GM23338 (cell line): ENCODE measurements around the gene LRP4. TPM values are rescaled to one million over a fixed set of nuclear protein-coding genes. Genes with fewer than 3 reads are reported as not detected.

Experiments used
- ATAC-seq: fragments of 200-7000 bp; cut with Tn5 transposase; 3 replicates; pipeline ENCODE4 v1.9.1; 2020
- DNase-seq: peaks from one replicate; pipeline ENCODE4 v3.0.0-alpha.2; 2015; ENCODE audit warnings: low spot score
- H2AFZ ChIP-seq: fragments of 200-600 bp; sonication (generic); 2 replicates; pipeline ENCODE4 v1.8.0; 2016; ENCODE audit warnings: antibody characterized with exemption, mild to moderate bottlenecking, moderate library complexity
- H3F3A ChIP-seq: fragments of 200-600 bp; sonication (generic); replicated peaks from 2 replicates; pipeline ENCODE4 v1.8.0; 2017; ENCODE audit warnings: antibody characterized with exemption, mixed run types, low read depth
- H3K27ac ChIP-seq: fragments of 200-600 bp; sonication (generic); 2 replicates; pipeline ENCODE4 v1.6.1; 2016; ENCODE audit warnings: low read depth
- H3K27me3 ChIP-seq: fragments of 200-600 bp; sonication (generic); 2 replicates; pipeline ENCODE4 v1.8.0; 2016; ENCODE audit warnings: mild to moderate bottlenecking, mixed run types, moderate library complexity; ENCODE audit not compliant: insufficient read depth
- H3K36me3 ChIP-seq: fragments of 200-600 bp; sonication (generic); 2 replicates; pipeline ENCODE4 v1.8.0; 2016; ENCODE audit warnings: mild to moderate bottlenecking; ENCODE audit not compliant: insufficient read depth
- H3K4me1 ChIP-seq: fragments of 200-600 bp; sonication (generic); 2 replicates; pipeline ENCODE4 v1.8.0; 2016; ENCODE audit warnings: mild to moderate bottlenecking, moderate library complexity; ENCODE audit not compliant: insufficient read depth
- H3K4me2 ChIP-seq: fragments of 200-600 bp; sonication (generic); 2 replicates; pipeline ENCODE4 v1.7.1; 2017; ENCODE audit warnings: mixed run types
- H3K4me3 ChIP-seq: fragments of 200-600 bp; sonication (generic); 2 replicates; pipeline ENCODE4 v1.6.1; 2016; ENCODE audit warnings: mixed run types
- H3K79me2 ChIP-seq: fragments of 200-600 bp; sonication (generic); replicated peaks from 2 replicates; pipeline ENCODE4 v1.8.0; 2017; ENCODE audit warnings: mild to moderate bottlenecking; ENCODE audit not compliant: insufficient read depth
- H3K9me2 ChIP-seq: fragments of 200-600 bp; sonication (generic); 2 replicates; pipeline ENCODE4 v1.8.0; 2017; ENCODE audit not compliant: insufficient read depth
- H4K20me1 ChIP-seq: fragments of 200-600 bp; sonication (generic); replicated peaks from 2 replicates; pipeline ENCODE4 v1.8.0; 2017; ENCODE audit warnings: mild to moderate bottlenecking; ENCODE audit not compliant: insufficient read depth
- H3K27ac Mint-ChIP-seq: 2 replicates; pipeline ENCODE4 v1.8.0; 2020; ENCODE audit warnings: inconsistent platforms, mild to moderate bottlenecking, moderate library complexity, mixed read lengths
- H3K27me3 Mint-ChIP-seq: 3 replicates; pipeline ENCODE4 v1.8.0; 2022; ENCODE audit warnings: low read depth, mild to moderate bottlenecking, moderate library complexity, mixed read lengths, inconsistent platforms; ENCODE audit not compliant: insufficient read depth, poor library complexity
- H3K36me3 Mint-ChIP-seq: 3 replicates; pipeline ENCODE4 v1.8.0; 2021; ENCODE audit warnings: low read depth, mild to moderate bottlenecking, inconsistent platforms, moderate library complexity, mixed read lengths
- H3K4me1 Mint-ChIP-seq: 3 replicates; pipeline ENCODE4 v1.8.0; 2020; ENCODE audit warnings: mild to moderate bottlenecking, inconsistent platforms, mixed read lengths
- H3K4me3 Mint-ChIP-seq: 3 replicates; pipeline ENCODE4 v1.8.0; 2021; ENCODE audit warnings: moderate library complexity, mild to moderate bottlenecking, inconsistent platforms, mixed read lengths
- H3K9me3 Mint-ChIP-seq: 3 replicates; pipeline ENCODE4 v1.8.0; 2020; ENCODE audit warnings: moderate library complexity, mild to moderate bottlenecking, inconsistent platforms, mixed read lengths
- CREB1 ChIP-seq: fragments of 250-450 bp; sonication (Bioruptor Pico); IDR thresholded peaks from 2 replicates; pipeline ENCODE4 v1.5.0; 2020; ENCODE audit warnings: low read depth, mild to moderate bottlenecking, moderate library complexity
- CTCF ChIP-seq, 2 experiments: fragments of 200-600 bp in 1 of 2; sonication (generic) in 1 of 2; conservative IDR thresholded peaks; 2 replicates each; pipeline versions ENCODE4 v1.5.1 to v1.6.1; 2016 to 2017; ENCODE audit warnings: antibody characterized with exemption in 2 of 2, low read depth in 2 of 2, mild to moderate bottlenecking in 2 of 2, moderate library complexity in 1 of 2
- EZH2 ChIP-seq: fragments of 200-600 bp; sonication (generic); IDR thresholded peaks from one replicate; pipeline ENCODE4 v1.8.0; 2017; ENCODE audit warnings: antibody characterized with exemption, mild to moderate bottlenecking, low read depth; ENCODE audit not compliant: unreplicated experiment
- JUNB ChIP-seq: IDR thresholded peaks from one replicate; pipeline ENCODE4 v1.6.1; 2016; ENCODE audit warnings: antibody characterized with exemption; ENCODE audit not compliant: unreplicated experiment
- NANOG ChIP-seq: IDR thresholded peaks from 2 replicates; pipeline ENCODE4 v1.6.1; 2016; ENCODE audit warnings: antibody characterized with exemption, borderline replicate concordance
- POLR2AphosphoS5 ChIP-seq: IDR thresholded peaks from 2 replicates; pipeline ENCODE4 v1.6.1; 2016; ENCODE audit warnings: antibody characterized with exemption, low read depth
- STAT1 ChIP-seq: IDR thresholded peaks from one replicate; pipeline ENCODE4 v1.6.1; 2016; ENCODE audit warnings: antibody characterized with exemption; ENCODE audit not compliant: unreplicated experiment
- ZNF114 ChIP-seq: fragments of 250-450 bp; sonication (Bioruptor Pico); IDR thresholded peaks from 2 replicates; pipeline ENCODE4 v1.5.0; 2020; ENCODE audit warnings: mild to moderate bottlenecking, moderate library complexity
- ZNF331 ChIP-seq: fragments of 250-450 bp; sonication (Bioruptor Pico); IDR thresholded peaks from 2 replicates; pipeline ENCODE4 v1.5.0; 2020; ENCODE audit warnings: low read depth, mild to moderate bottlenecking, moderate library complexity
- polyA plus RNA-seq: library from polyadenylated mRNA; unstranded; fragments of >200 nt; fragmentation: Nextera tagmentation; extraction: Ambion mirVana; gene quantifications from 2 replicates; pipeline ENCODE4 v1.2.1, GENCODE V29; 2016
- total RNA-seq: library from RNA; depleted of rRNA; stranded (reverse); fragments of >200 nt; shearing (Covaris generic); gene quantifications from 2 replicates; pipeline ENCODE4 v1.2.3, GENCODE V29; 2014
- TF ChIP-seq, protein P1 (sequence below): IDR thresholded peaks from one replicate; pipeline ENCODE4 v1.6.1; 2018; ENCODE audit warnings: antibody characterized with exemption; ENCODE audit not compliant: unreplicated experiment
- TF ChIP-seq, protein P2 (sequence below): fragments of 250-450 bp; sonication (Bioruptor Pico); IDR thresholded peaks from 2 replicates; pipeline ENCODE4 v1.5.0; 2020; ENCODE audit warnings: mild to moderate bottlenecking, moderate library complexity
- TF ChIP-seq, protein P3 (sequence below): IDR thresholded peaks from 2 replicates; pipeline ENCODE4 v1.6.1; 2016; ENCODE audit warnings: antibody characterized with exemption

Gene LRP4
- total and polyA plus RNA-seq, 2 experiments from 2014 or later = 6.0 to 18.4 TPM

- Histone ChIP-seq H3K4me2 (no peak overlapping the region), H3F3A (no peaks in the 10 kb centered on the region), H3K4me3 (no peak overlapping the region), H3K36me3 (peaks cover 31% of the 10 kb centered on the region; the same call in 1 of the 2 replicates), H3K27me3 (no peaks in the 10 kb centered on the region), H3K4me1 (no peaks in the 10 kb centered on the region), H3K79me2 (no peaks in the 10 kb centered on the region), H4K20me1 (no peaks in the 10 kb centered on the region; the same call in 1 of the 2 replicates), H2AFZ (no peak overlapping the region), H3K27ac (no peak overlapping the region), H3K9me2 (no peaks in the 10 kb centered on the region)
- TF ChIP-seq STAT1 (no peak), CTCF (conservative IDR thresholded peaks at IDR 0.05; ENCODE audit: low read depth in 2 of 2) (peak; percentile 89 to 93), EZH2 (no peak), ZNF114 (CRISPR knock-in tag) (no peak), JUNB (no peak), CREB1 (CRISPR knock-in tag) (no peak), NANOG (no peak), POLR2AphosphoS5 (no peak), ZNF331 (CRISPR knock-in tag) (no peak)
- TF ChIP-seq, protein P1, sequence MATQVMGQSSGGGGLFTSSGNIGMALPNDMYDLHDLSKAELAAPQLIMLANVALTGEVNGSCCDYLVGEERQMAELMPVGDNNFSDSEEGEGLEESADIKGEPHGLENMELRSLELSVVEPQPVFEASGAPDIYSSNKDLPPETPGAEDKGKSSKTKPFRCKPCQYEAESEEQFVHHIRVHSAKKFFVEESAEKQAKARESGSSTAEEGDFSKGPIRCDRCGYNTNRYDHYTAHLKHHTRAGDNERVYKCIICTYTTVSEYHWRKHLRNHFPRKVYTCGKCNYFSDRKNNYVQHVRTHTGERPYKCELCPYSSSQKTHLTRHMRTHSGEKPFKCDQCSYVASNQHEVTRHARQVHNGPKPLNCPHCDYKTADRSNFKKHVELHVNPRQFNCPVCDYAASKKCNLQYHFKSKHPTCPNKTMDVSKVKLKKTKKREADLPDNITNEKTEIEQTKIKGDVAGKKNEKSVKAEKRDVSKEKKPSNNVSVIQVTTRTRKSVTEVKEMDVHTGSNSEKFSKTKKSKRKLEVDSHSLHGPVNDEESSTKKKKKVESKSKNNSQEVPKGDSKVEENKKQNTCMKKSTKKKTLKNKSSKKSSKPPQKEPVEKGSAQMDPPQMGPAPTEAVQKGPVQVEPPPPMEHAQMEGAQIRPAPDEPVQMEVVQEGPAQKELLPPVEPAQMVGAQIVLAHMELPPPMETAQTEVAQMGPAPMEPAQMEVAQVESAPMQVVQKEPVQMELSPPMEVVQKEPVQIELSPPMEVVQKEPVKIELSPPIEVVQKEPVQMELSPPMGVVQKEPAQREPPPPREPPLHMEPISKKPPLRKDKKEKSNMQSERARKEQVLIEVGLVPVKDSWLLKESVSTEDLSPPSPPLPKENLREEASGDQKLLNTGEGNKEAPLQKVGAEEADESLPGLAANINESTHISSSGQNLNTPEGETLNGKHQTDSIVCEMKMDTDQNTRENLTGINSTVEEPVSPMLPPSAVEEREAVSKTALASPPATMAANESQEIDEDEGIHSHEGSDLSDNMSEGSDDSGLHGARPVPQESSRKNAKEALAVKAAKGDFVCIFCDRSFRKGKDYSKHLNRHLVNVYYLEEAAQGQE = no peak
- TF ChIP-seq, protein P2, sequence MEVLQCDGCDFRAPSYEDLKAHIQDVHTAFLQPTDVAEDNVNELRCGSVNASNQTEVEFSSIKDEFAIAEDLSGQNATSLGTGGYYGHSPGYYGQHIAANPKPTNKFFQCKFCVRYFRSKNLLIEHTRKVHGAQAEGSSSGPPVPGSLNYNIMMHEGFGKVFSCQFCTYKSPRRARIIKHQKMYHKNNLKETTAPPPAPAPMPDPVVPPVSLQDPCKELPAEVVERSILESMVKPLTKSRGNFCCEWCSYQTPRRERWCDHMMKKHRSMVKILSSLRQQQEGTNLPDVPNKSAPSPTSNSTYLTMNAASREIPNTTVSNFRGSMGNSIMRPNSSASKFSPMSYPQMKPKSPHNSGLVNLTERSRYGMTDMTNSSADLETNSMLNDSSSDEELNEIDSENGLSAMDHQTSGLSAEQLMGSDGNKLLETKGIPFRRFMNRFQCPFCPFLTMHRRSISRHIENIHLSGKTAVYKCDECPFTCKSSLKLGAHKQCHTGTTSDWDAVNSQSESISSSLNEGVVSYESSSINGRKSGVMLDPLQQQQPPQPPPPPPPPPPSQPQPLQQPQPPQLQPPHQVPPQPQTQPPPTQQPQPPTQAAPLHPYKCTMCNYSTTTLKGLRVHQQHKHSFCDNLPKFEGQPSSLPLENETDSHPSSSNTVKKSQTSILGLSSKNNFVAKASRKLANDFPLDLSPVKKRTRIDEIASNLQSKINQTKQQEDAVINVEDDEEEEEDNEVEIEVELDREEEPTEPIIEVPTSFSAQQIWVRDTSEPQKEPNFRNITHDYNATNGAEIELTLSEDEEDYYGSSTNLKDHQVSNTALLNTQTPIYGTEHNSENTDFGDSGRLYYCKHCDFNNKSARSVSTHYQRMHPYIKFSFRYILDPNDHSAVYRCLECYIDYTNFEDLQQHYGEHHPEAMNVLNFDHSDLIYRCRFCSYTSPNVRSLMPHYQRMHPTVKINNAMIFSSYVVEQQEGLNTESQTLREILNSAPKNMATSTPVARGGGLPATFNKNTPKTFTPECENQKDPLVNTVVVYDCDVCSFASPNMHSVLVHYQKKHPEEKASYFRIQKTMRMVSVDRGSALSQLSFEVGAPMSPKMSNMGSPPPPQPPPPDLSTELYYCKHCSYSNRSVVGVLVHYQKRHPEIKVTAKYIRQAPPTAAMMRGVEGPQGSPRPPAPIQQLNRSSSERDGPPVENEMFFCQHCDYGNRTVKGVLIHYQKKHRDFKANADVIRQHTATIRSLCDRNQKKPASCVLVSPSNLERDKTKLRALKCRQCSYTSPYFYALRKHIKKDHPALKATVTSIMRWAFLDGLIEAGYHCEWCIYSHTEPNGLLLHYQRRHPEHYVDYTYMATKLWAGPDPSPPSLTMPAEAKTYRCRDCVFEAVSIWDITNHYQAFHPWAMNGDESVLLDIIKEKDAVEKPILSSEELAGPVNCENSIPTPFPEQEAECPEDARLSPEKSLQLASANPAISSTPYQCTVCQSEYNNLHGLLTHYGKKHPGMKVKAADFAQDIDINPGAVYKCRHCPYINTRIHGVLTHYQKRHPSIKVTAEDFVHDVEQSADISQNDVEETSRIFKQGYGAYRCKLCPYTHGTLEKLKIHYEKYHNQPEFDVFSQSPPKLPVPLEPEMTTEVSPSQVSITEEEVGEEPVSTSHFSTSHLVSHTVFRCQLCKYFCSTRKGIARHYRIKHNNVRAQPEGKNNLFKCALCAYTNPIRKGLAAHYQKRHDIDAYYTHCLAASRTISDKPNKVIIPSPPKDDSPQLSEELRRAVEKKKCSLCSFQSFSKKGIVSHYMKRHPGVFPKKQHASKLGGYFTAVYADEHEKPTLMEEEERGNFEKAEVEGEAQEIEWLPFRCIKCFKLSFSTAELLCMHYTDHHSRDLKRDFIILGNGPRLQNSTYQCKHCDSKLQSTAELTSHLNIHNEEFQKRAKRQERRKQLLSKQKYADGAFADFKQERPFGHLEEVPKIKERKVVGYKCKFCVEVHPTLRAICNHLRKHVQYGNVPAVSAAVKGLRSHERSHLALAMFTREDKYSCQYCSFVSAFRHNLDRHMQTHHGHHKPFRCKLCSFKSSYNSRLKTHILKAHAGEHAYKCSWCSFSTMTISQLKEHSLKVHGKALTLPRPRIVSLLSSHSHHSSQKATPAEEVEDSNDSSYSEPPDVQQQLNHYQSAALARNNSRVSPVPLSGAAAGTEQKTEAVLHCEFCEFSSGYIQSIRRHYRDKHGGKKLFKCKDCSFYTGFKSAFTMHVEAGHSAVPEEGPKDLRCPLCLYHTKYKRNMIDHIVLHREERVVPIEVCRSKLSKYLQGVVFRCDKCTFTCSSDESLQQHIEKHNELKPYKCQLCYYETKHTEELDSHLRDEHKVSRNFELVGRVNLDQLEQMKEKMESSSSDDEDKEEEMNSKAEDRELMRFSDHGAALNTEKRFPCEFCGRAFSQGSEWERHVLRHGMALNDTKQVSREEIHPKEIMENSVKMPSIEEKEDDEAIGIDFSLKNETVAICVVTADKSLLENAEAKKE = peak; percentile 77
- TF ChIP-seq, protein P3, sequence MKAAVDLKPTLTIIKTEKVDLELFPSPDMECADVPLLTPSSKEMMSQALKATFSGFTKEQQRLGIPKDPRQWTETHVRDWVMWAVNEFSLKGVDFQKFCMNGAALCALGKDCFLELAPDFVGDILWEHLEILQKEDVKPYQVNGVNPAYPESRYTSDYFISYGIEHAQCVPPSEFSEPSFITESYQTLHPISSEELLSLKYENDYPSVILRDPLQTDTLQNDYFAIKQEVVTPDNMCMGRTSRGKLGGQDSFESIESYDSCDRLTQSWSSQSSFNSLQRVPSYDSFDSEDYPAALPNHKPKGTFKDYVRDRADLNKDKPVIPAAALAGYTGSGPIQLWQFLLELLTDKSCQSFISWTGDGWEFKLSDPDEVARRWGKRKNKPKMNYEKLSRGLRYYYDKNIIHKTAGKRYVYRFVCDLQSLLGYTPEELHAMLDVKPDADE = no peak
- H3K27ac Mint-ChIP-seq = no peak overlapping the region; the same call in 1 of the 2 replicates
- ATAC-seq (peak; percentile 98), DNase-seq (peak; percentile 91)
- H3K4me3 Mint-ChIP-seq = no peak overlapping the region
- H3K9me3 Mint-ChIP-seq = no peaks in the 10 kb centered on the region
- H3K36me3 Mint-ChIP-seq = peaks cover 60% of the 10 kb centered on the region
- H3K4me1 Mint-ChIP-seq = peaks cover 2% of the 10 kb centered on the region; the same call in 1 of the 3 replicates
- no peaks in the 10 kb centered on the region for H3K27me3 Mint-ChIP-seq
Measured at GRCh38 chr11:46889689-46890475, 28.5 kb downstream of the LRP4 start.
